GM12874 (cell line): Measurements from ENCODE around the gene F8.
"Not testable (repeated sequence)": the region's sequence is repeated elsewhere in the genome, so short reads cannot be mapped to it uniquely, and the experiment has no call there.

Experiments
- CTCF ChIP-seq: IDR thresholded peaks from 2 replicates; pipeline ENCODE4 v1.5.1; 2011; ENCODE audit warnings: low read depth, mild to moderate bottlenecking, control low read depth, low read length, moderate library complexity; ENCODE audit not compliant: insufficient read depth

F8 gene

GRCh38 chrX:154890990-154891639, 131.4 kb downstream of the F8 start:
- no peak for TF ChIP-seq CTCF

DNA sequence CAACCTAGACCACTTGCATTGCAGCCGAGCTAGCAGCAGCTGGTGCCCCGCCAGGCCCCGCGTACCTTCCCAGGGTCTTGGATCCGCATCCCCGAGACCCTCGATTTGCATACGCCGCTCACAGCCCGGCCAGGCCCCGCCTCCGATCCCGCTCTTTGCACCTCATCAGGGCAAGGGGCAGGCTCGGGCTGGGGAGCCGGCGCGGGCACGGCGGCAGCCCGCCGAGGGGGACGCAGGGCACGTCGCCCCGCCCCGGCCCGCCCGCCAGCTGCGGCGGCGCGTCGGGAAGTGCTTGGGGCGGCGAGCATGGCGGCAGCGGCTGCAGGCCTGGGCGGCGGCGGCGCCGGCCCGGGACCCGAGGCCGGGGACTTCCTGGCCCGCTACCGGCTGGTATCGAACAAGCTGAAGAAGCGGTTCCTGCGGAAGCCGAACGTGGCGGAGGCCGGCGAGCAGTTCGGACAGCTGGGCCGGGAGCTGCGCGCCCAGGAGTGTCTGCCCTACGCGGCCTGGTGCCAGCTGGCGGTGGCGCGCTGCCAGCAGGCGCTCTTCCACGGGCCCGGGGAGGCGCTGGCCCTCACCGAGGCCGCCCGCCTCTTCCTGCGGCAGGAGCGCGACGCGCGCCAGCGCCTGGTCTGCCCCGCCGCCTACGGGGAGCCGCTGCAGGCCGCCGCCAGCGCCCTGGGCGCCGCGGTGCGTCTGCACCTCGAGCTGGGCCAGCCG, 136.3 kb downstream of the F8 start, which contains the start of gene F8A1:
Gene F8A1 (plus strand): TSS at position 287 of the 720 bp plus-strand sequence. CDS start 20 bp downstream, at position 307.
- not testable (repeated sequence) for TF ChIP-seq CTCF

- no peak for TF ChIP-seq CTCF
These were observed 149.2 kb downstream of the F8 start for GRCh38 chrX:154873329-154873728.

GRCh38 chrX:154855256-154855655, 167.3 kb downstream of the F8 start:
- TF ChIP-seq CTCF = no peak

GRCh38 chrX:154850957-154851611, 171.4 kb downstream of the F8 start:
- no peak for TF ChIP-seq CTCF

- peak; percentile 18; the same call in 1 of the 2 replicates for TF ChIP-seq CTCF
These were observed 181.7 kb downstream of the F8 start for GRCh38 chrX:154840856-154841255.

- no peak for TF ChIP-seq CTCF
These were observed 186.4 kb downstream of the F8 start for GRCh38 chrX:154836163-154836562.
